K562 (cell line): ENCODE measurements around the gene GALNT13. TPM values are rescaled to one million over a fixed set of nuclear protein-coding genes. Genes with fewer than 3 reads are reported as not detected.

ENCODE experiments used
- ATAC-seq: fragments of 200-7000 bp; cut with Tn5 transposase; 3 replicates; pipeline ENCODE4 v1.9.1; 2020; ENCODE audit warnings: moderate library complexity
- BruUV-seq: library from RNA; stranded (reverse); fragments of 400-500 nt; replicated peaks from 2 replicates; lab custom pipeline; 2021; lab: Mats Ljungman, UMichigan
- CTCF ChIA-PET: fragments of 300-600 bp; formaldehyde crosslinking; extraction: SDS; loops from one replicate; lab custom pipeline; 2021; ENCODE audit warnings: low intra/inter-chr PET ratio; lab: Yijun Ruan, JAX
- POLR2A ChIA-PET: fragments of 300-600, 350-650 bp; sonication (Branson Sonifier 250); formaldehyde crosslinking; extraction: SDS; loops from one replicate; lab custom pipeline; 2021; ENCODE audit warnings: antibody characterized with exemption, inconsistent platforms; lab: Yijun Ruan, JAX
- DNase-seq, 4 experiments: peaks; one replicate each; pipeline versions ENCODE4 v3.0.0 to v3.0.0-alpha.2; 2011 to 2018; ENCODE audit warnings: low spot score in 3 of 4, mixed read lengths in 3 of 4; ENCODE audit errors: extremely low read depth in 1 of 4
- FAIRE-seq: peaks from 2 replicates; lab custom pipeline; 2011; peaks lifted over from hg19 to GRCh38; lab: Jason Lieb, UNC
- H2AFZ ChIP-seq: 2 replicates; pipeline ENCODE4 v1.6.0; 2011; ENCODE audit warnings: low read depth, low read length, control low read depth, inconsistent platforms
- H3K27ac ChIP-seq: fragments of 200-600 bp; 3 replicates; pipeline ENCODE4 v1.8.0; 2011; ENCODE audit warnings: low read depth, mild to moderate bottlenecking, control low read depth, inconsistent platforms, low read length, moderate library complexity, mixed read lengths; ENCODE audit errors: extremely low read depth
- H3K27me3 ChIP-seq, 2 experiments: fragments of 300-600 bp in 1 of 2; 2 replicates in 1 of 2; 3 replicates in 1 of 2; pipeline versions ENCODE4 v1.6.0 to v1.8.0; 2011; ENCODE audit warnings: inconsistent platforms in 2 of 2, low read length in 2 of 2, mild to moderate bottlenecking in 1 of 2, mixed read lengths in 1 of 2, moderate library complexity in 1 of 2; ENCODE audit not compliant: control insufficient read depth in 2 of 2, insufficient read depth in 2 of 2
- H3K36me3 ChIP-seq: fragments of 300-600 bp; 3 replicates; pipeline ENCODE4 v1.8.0; 2011; ENCODE audit warnings: mild to moderate bottlenecking, low read length, inconsistent platforms; ENCODE audit not compliant: control insufficient read depth, insufficient read depth
- H3K4me1 ChIP-seq, 2 experiments: fragments of 200-600 bp in 1 of 2; replicated peaks in 1 of 2; 2 replicates in 1 of 2; 3 replicates in 1 of 2; pipeline versions ENCODE4 v1.5.1 to v1.8.0; 2011; ENCODE audit warnings: inconsistent platforms in 2 of 2, low read length in 2 of 2, mild to moderate bottlenecking in 1 of 2, mixed read lengths in 1 of 2, moderate library complexity in 1 of 2; ENCODE audit not compliant: control insufficient read depth in 2 of 2, insufficient read depth in 2 of 2
- H3K4me2 ChIP-seq: 2 replicates; pipeline ENCODE4 v1.6.1; 2011; ENCODE audit warnings: low read length, control low read depth, inconsistent platforms, mixed read lengths; ENCODE audit not compliant: insufficient read depth
- H3K4me3 ChIP-seq: fragments of 200-600 bp; sonication (generic), shearing (Covaris generic); 2 replicates; pipeline ENCODE4 v1.5.1; 2016; ENCODE audit warnings: control low read depth, inconsistent platforms
- H3K79me2 ChIP-seq: fragments of 200-600 bp; 3 replicates; pipeline ENCODE4 v1.8.0; 2011; ENCODE audit warnings: low read length, inconsistent platforms; ENCODE audit not compliant: control insufficient read depth, insufficient read depth
- H3K9ac ChIP-seq, 2 experiments: 2 replicates each; pipeline versions ENCODE4 v1.6.0 to v1.6.1; 2011; ENCODE audit warnings: low read depth in 2 of 2, low read length in 2 of 2, control low read depth in 1 of 2, inconsistent platforms in 1 of 2, mild to moderate bottlenecking in 1 of 2, mixed read lengths in 1 of 2; ENCODE audit not compliant: insufficient read depth in 1 of 2
- H3K9me1 ChIP-seq: one replicate; pipeline ENCODE4 v1.6.0; 2011; ENCODE audit warnings: inconsistent platforms, mild to moderate bottlenecking, low read length, moderate library complexity; ENCODE audit not compliant: control insufficient read depth, insufficient read depth
- H3K9me3 ChIP-seq: replicated peaks from 2 replicates; pipeline ENCODE4 v1.5.1; 2011; ENCODE audit warnings: low read depth, low read length, inconsistent platforms; ENCODE audit not compliant: control insufficient read depth, insufficient read depth
- H4K20me1 ChIP-seq: replicated peaks from 2 replicates; pipeline ENCODE4 v1.6.1; 2011; ENCODE audit warnings: low read length, inconsistent platforms, mixed read lengths; ENCODE audit not compliant: control insufficient read depth, insufficient read depth
- ASH1L ChIP-seq: fragments of 450-650 bp; IDR thresholded peaks from 2 replicates; pipeline ENCODE4 v1.6.1; 2018; ENCODE audit warnings: borderline replicate concordance, mild to moderate bottlenecking, low read depth; ENCODE audit not compliant: partially characterized antibody
- ATF1 ChIP-seq, 2 experiments: fragments of 450-650 bp in 1 of 2; IDR thresholded peaks; 2 replicates each; pipeline ENCODE4 v1.6.1; 2016; ENCODE audit warnings: missing compliant biosample characterization in 1 of 2, missing genetic modification characterization in 1 of 2
- ATF6 ChIP-seq: sonication (generic); formaldehyde crosslinking; IDR thresholded peaks from 2 replicates; pipeline ENCODE4 v1.4.0; 2020; ENCODE audit warnings: mild to moderate bottlenecking, missing genetic modification reagents
- C11orf30 ChIP-seq: fragments of 450-650 bp; IDR thresholded peaks from 2 replicates; pipeline ENCODE4 v1.6.1; 2016; ENCODE audit warnings: low read depth, mild to moderate bottlenecking
- CREB3 ChIP-seq: fragments of 450-650 bp; conservative IDR thresholded peaks from 2 replicates; pipeline ENCODE4 v1.6.1; 2016; ENCODE audit warnings: missing genetic modification characterization, low read depth, mild to moderate bottlenecking, missing compliant biosample characterization, moderate library complexity
- DNMT1 ChIP-seq: fragments of 450-650 bp; IDR thresholded peaks from 2 replicates; pipeline ENCODE4 v1.6.1; 2016; ENCODE audit warnings: antibody characterized with exemption, mild to moderate bottlenecking
- EWSR1 ChIP-seq: fragments of 450-650 bp; IDR thresholded peaks from 2 replicates; pipeline ENCODE4 v1.6.1; 2018; ENCODE audit warnings: borderline replicate concordance, mild to moderate bottlenecking, low read depth, moderate library complexity; ENCODE audit not compliant: partially characterized antibody
- FIP1L1 ChIP-seq: fragments of 200-400 bp; formaldehyde crosslinking; IDR thresholded peaks from 2 replicates; pipeline ENCODE4 v1.6.1; 2018; ENCODE audit warnings: mild to moderate bottlenecking, low read depth, low read length; ENCODE audit not compliant: poor library complexity, severe bottlenecking
- MAFF ChIP-seq: IDR thresholded peaks from 2 replicates; pipeline ENCODE4 v1.6.1; 2012; ENCODE audit warnings: low read length, improper control_type of control experiment
- MAFG ChIP-seq: fragments of 450-650 bp; conservative IDR thresholded peaks from 2 replicates; pipeline ENCODE4 v1.6.1; 2016; ENCODE audit warnings: missing genetic modification characterization, missing compliant biosample characterization
- MAFK ChIP-seq: IDR thresholded peaks from 2 replicates; pipeline ENCODE4 v1.6.1; 2011; ENCODE audit warnings: low read length, improper control_type of control experiment
- PHB2 ChIP-seq: fragments of 450-650 bp; IDR thresholded peaks from 2 replicates; pipeline ENCODE4 v1.6.1; 2017; ENCODE audit warnings: low read depth
- POLR2AphosphoS2 ChIP-seq: IDR thresholded peaks from 2 replicates; pipeline ENCODE4 v1.6.1; 2012; ENCODE audit warnings: low read length, improper control_type of control experiment
- TRIM24 ChIP-seq, 2 experiments: fragments of 450-650 bp; IDR thresholded peaks; 2 replicates each; pipeline ENCODE4 v1.6.1; 2016
- ZC3H11A ChIP-seq: IDR thresholded peaks from 2 replicates; pipeline ENCODE4 v1.6.1; 2012; ENCODE audit warnings: low read depth, low read length, improper control_type of control experiment
- ZNF316 ChIP-seq: fragments of 450-650 bp; IDR thresholded peaks from 2 replicates; pipeline ENCODE4 v1.6.1; 2016
- ZNF449 ChIP-seq: fragments of 250-450 bp; sonication (Bioruptor Pico); IDR thresholded peaks from 2 replicates; pipeline ENCODE4 v1.8.0; 2022; ENCODE audit warnings: moderate library complexity, mild to moderate bottlenecking, inconsistent platforms
- WGBS: fragments of 100-300 bp; shearing (Covaris generic); methylation state at CpG from one replicate; pipeline ENCODE4 v1.1.6; 2016; ENCODE audit warnings: low coverage, mixed read lengths; ENCODE audit not compliant: insufficient coverage; ENCODE audit errors: missing lambda C conversion rate; 5-methylcytosine and 5-hydroxymethylcytosine counted together
- in situ Hi-C: fragments of 300-500 bp; cut with MboI; formaldehyde crosslinking; loops from 4 replicates; pipeline ENCODE4 v1.15.0; 2018; ENCODE audit warnings: inconsistent platforms, mixed read lengths
- intact Hi-C: fragments of 100-400 bp; cut with micrococcal nuclease; formaldehyde crosslinking; loops from 2 replicates; pipeline ENCODE4 v1.14.2; 2022
- polyA plus RNA-seq, 8 experiments: library from polyadenylated mRNA; depleted of rRNA in 4 of 8; stranded (reverse) in 5 of 8; unstranded in 3 of 8; fragments of >200 nt; fragmentation: Nextera tagmentation in 2 of 8; fragmentation: Illumina TruSeq in 1 of 8; extraction: Ambion mirVana in 2 of 8; extraction: Trizol in 1 of 8; gene quantifications; 2 replicates each; pipeline versions ENCODE4 v1.2.1 to v1.2.3, GENCODE V29; 2011 to 2014; ENCODE audit warnings: inconsistent platforms in 1 of 8, missing spikeins in 1 of 8
- total RNA-seq, 7 experiments: library from RNA; depleted of rRNA in 6 of 7; stranded (reverse); fragments of >200 nt in 6 of 7; fragmentation: Illumina TruSeq in 2 of 7; extraction: Trizol in 2 of 7; gene quantifications; 2 replicates each; pipeline versions ENCODE4 v1.2.1 to v1.2.3, GENCODE V29; 2011 to 2021; ENCODE audit warnings: low replicate concordance in 1 of 7

Gene GALNT13
- total and polyA plus RNA-seq, 9 of the 15 experiments (the other 6 are each of a cell fraction or from before 2014, with no cell fraction given), result not detected

GRCh38 chr2:154259030-154259429 is 387.3 kb downstream of the GALNT13 start:
- WGBS, result 0% methylated on average over 1 of the region's 1 CpG
- BruUV-seq, result no TSS peak
- Histone ChIP-seq H3K4me2 (no peak overlapping the region), H3K36me3 (no peaks in the 10 kb centered on the region), H3K4me1 (no peaks in the 10 kb centered on the region), H3K9me1 (no peaks in the 10 kb centered on the region), H3K79me2 (no peaks in the 10 kb centered on the region), H3K4me3 (no peak overlapping the region), H4K20me1 (no peaks in the 10 kb centered on the region), H3K27me3 (no peaks in the 10 kb centered on the region), H3K27ac (no peak overlapping the region), H3K9me3 (no peaks in the 10 kb centered on the region), H2AFZ (no peak overlapping the region), H3K9ac (no peak overlapping the region)
- no peak for ATAC-seq
- intact Hi-C loops, result no loop called here
- in situ Hi-C loops, result no loop called here
- CTCF ChIA-PET, result no interaction called here
- DNase-seq, result no peak
- POLR2A ChIA-PET, result no interaction called here
- FAIRE-seq, result no peak
- peak; percentile 57 for TF ChIP-seq MAFF
- no peak for TF ChIP-seq DNMT1
- TF ChIP-seq ATF1 (CRISPR knock-in tag; IDR thresholded peaks at IDR 0.05), result no peak
- TF ChIP-seq ATF1 (tag; IDR thresholded peaks at IDR 0.05), result no peak
- TF ChIP-seq ZNF316, result peak; percentile 58; the same call in 1 of the 2 replicates
- peak; percentile 29; the same call in 1 of the 2 replicates for TF ChIP-seq MAFG
- no peak for TF ChIP-seq EWSR1
- peak; percentile 26; the same call in 1 of the 2 replicates for TF ChIP-seq C11orf30
- no peak for TF ChIP-seq ZC3H11A
- TF ChIP-seq CREB3 (tag), result no peak
- no peak for TF ChIP-seq PHB2
- no peak for TF ChIP-seq ASH1L
- TF ChIP-seq ZNF449 (CRISPR knock-in tag), result no peak
- TF ChIP-seq FIP1L1, result no peak
- TF ChIP-seq MAFK, result peak; percentile 65
- TF ChIP-seq ATF6, result no peak
- no peak for TF ChIP-seq TRIM24 (IDR thresholded peaks at IDR 0.05)
- TF ChIP-seq POLR2AphosphoS2, result no peak
